ENCODE data around the gene TCL1A.

DNA sequence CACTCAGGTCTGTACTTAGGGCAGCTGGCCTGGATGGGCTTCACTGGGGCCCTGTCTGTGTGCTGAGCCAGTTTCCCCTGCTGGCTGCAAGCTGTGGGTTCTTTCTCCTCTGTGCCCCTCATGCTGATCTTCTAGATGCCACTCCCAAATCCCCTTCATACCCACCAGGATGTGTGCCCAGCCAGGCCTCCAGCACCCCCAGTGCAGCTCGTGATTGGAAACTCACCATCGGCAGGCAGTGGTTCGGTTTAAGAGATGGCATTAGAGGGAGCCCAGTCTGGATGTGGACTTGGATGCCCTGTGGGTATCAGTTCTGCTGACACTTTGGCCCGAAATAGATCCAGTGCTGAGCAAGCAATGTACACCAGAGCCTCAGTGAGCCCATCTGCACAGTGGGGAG is 21.8 kb downstream of the TCL1A start:
- TF ChIP-seq, protein P1, sequence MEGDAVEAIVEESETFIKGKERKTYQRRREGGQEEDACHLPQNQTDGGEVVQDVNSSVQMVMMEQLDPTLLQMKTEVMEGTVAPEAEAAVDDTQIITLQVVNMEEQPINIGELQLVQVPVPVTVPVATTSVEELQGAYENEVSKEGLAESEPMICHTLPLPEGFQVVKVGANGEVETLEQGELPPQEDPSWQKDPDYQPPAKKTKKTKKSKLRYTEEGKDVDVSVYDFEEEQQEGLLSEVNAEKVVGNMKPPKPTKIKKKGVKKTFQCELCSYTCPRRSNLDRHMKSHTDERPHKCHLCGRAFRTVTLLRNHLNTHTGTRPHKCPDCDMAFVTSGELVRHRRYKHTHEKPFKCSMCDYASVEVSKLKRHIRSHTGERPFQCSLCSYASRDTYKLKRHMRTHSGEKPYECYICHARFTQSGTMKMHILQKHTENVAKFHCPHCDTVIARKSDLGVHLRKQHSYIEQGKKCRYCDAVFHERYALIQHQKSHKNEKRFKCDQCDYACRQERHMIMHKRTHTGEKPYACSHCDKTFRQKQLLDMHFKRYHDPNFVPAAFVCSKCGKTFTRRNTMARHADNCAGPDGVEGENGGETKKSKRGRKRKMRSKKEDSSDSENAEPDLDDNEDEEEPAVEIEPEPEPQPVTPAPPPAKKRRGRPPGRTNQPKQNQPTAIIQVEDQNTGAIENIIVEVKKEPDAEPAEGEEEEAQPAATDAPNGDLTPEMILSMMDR (IDR thresholded peaks at IDR 0.05): no peak
- no peak for TF ChIP-seq EP300 (IDR thresholded peaks at IDR 0.05)
